GM23338 (cell line): ENCODE data around the gene KCNK3. TPM values are rescaled to one million over a fixed set of nuclear protein-coding genes. Genes with fewer than 3 reads are reported as not detected.

Experiments
- ATAC-seq: fragments of 200-7000 bp; cut with Tn5 transposase; 3 replicates; pipeline ENCODE4 v1.9.1; 2020
- DNase-seq: peaks from one replicate; pipeline ENCODE4 v3.0.0-alpha.2; 2015; ENCODE audit warnings: low spot score
- H2AFZ ChIP-seq: fragments of 200-600 bp; sonication (generic); 2 replicates; pipeline ENCODE4 v1.8.0; 2016; ENCODE audit warnings: antibody characterized with exemption, mild to moderate bottlenecking, moderate library complexity
- H3F3A ChIP-seq: fragments of 200-600 bp; sonication (generic); replicated peaks from 2 replicates; pipeline ENCODE4 v1.8.0; 2017; ENCODE audit warnings: antibody characterized with exemption, mixed run types, low read depth
- H3K27ac ChIP-seq: fragments of 200-600 bp; sonication (generic); 2 replicates; pipeline ENCODE4 v1.6.1; 2016; ENCODE audit warnings: low read depth
- H3K27me3 ChIP-seq: fragments of 200-600 bp; sonication (generic); 2 replicates; pipeline ENCODE4 v1.8.0; 2016; ENCODE audit warnings: mild to moderate bottlenecking, mixed run types, moderate library complexity; ENCODE audit not compliant: insufficient read depth
- H3K36me3 ChIP-seq: fragments of 200-600 bp; sonication (generic); 2 replicates; pipeline ENCODE4 v1.8.0; 2016; ENCODE audit warnings: mild to moderate bottlenecking; ENCODE audit not compliant: insufficient read depth
- H3K4me1 ChIP-seq: fragments of 200-600 bp; sonication (generic); 2 replicates; pipeline ENCODE4 v1.8.0; 2016; ENCODE audit warnings: mild to moderate bottlenecking, moderate library complexity; ENCODE audit not compliant: insufficient read depth
- H3K4me2 ChIP-seq: fragments of 200-600 bp; sonication (generic); 2 replicates; pipeline ENCODE4 v1.7.1; 2017; ENCODE audit warnings: mixed run types
- H3K4me3 ChIP-seq: fragments of 200-600 bp; sonication (generic); 2 replicates; pipeline ENCODE4 v1.6.1; 2016; ENCODE audit warnings: mixed run types
- H3K79me2 ChIP-seq: fragments of 200-600 bp; sonication (generic); replicated peaks from 2 replicates; pipeline ENCODE4 v1.8.0; 2017; ENCODE audit warnings: mild to moderate bottlenecking; ENCODE audit not compliant: insufficient read depth
- H3K9me2 ChIP-seq: fragments of 200-600 bp; sonication (generic); 2 replicates; pipeline ENCODE4 v1.8.0; 2017; ENCODE audit not compliant: insufficient read depth
- H4K20me1 ChIP-seq: fragments of 200-600 bp; sonication (generic); replicated peaks from 2 replicates; pipeline ENCODE4 v1.8.0; 2017; ENCODE audit warnings: mild to moderate bottlenecking; ENCODE audit not compliant: insufficient read depth
- H3K27ac Mint-ChIP-seq: 2 replicates; pipeline ENCODE4 v1.8.0; 2020; ENCODE audit warnings: inconsistent platforms, mild to moderate bottlenecking, moderate library complexity, mixed read lengths
- H3K27me3 Mint-ChIP-seq: 3 replicates; pipeline ENCODE4 v1.8.0; 2022; ENCODE audit warnings: low read depth, mild to moderate bottlenecking, moderate library complexity, mixed read lengths, inconsistent platforms; ENCODE audit not compliant: insufficient read depth, poor library complexity
- H3K36me3 Mint-ChIP-seq: 3 replicates; pipeline ENCODE4 v1.8.0; 2021; ENCODE audit warnings: low read depth, mild to moderate bottlenecking, inconsistent platforms, moderate library complexity, mixed read lengths
- H3K4me1 Mint-ChIP-seq: 3 replicates; pipeline ENCODE4 v1.8.0; 2020; ENCODE audit warnings: mild to moderate bottlenecking, inconsistent platforms, mixed read lengths
- H3K4me3 Mint-ChIP-seq: 3 replicates; pipeline ENCODE4 v1.8.0; 2021; ENCODE audit warnings: moderate library complexity, mild to moderate bottlenecking, inconsistent platforms, mixed read lengths
- H3K9me3 Mint-ChIP-seq: 3 replicates; pipeline ENCODE4 v1.8.0; 2020; ENCODE audit warnings: moderate library complexity, mild to moderate bottlenecking, inconsistent platforms, mixed read lengths
- ETS1 ChIP-seq: IDR thresholded peaks from 2 replicates; pipeline ENCODE4 v1.6.1; 2016; ENCODE audit warnings: antibody characterized with exemption
- EZH2phosphoT487 ChIP-seq: fragments of 200-600 bp; sonication (generic); IDR thresholded peaks from one replicate; pipeline ENCODE4 v1.8.1; 2018; ENCODE audit warnings: antibody characterized with exemption; ENCODE audit not compliant: unreplicated experiment
- NANOG ChIP-seq: IDR thresholded peaks from 2 replicates; pipeline ENCODE4 v1.6.1; 2016; ENCODE audit warnings: antibody characterized with exemption, borderline replicate concordance
- POLR2AphosphoS5 ChIP-seq: IDR thresholded peaks from 2 replicates; pipeline ENCODE4 v1.6.1; 2016; ENCODE audit warnings: antibody characterized with exemption, low read depth
- STAT1 ChIP-seq: IDR thresholded peaks from one replicate; pipeline ENCODE4 v1.6.1; 2016; ENCODE audit warnings: antibody characterized with exemption; ENCODE audit not compliant: unreplicated experiment
- ZNF114 ChIP-seq: fragments of 250-450 bp; sonication (Bioruptor Pico); IDR thresholded peaks from 2 replicates; pipeline ENCODE4 v1.5.0; 2020; ENCODE audit warnings: mild to moderate bottlenecking, moderate library complexity
- ZNF331 ChIP-seq: fragments of 250-450 bp; sonication (Bioruptor Pico); IDR thresholded peaks from 2 replicates; pipeline ENCODE4 v1.5.0; 2020; ENCODE audit warnings: low read depth, mild to moderate bottlenecking, moderate library complexity
- ZNF462 ChIP-seq: fragments of 250-450 bp; sonication (Bioruptor Pico); IDR thresholded peaks from 2 replicates; pipeline ENCODE4 v1.5.0; 2020; ENCODE audit warnings: mild to moderate bottlenecking, moderate library complexity
- polyA plus RNA-seq: library from polyadenylated mRNA; unstranded; fragments of >200 nt; fragmentation: Nextera tagmentation; extraction: Ambion mirVana; gene quantifications from 2 replicates; pipeline ENCODE4 v1.2.1, GENCODE V29; 2016
- total RNA-seq: library from RNA; depleted of rRNA; stranded (reverse); fragments of >200 nt; shearing (Covaris generic); gene quantifications from 2 replicates; pipeline ENCODE4 v1.2.3, GENCODE V29; 2014

Gene KCNK3
- total and polyA plus RNA-seq, 2 experiments from 2014 or later: not detected

GRCh38 chr2:26675651-26676255 is 16.8 kb upstream of the KCNK3 start (continued):
- TF ChIP-seq ZNF462 (CRISPR knock-in tag) (no peak), POLR2AphosphoS5 (no peak), ZNF114 (CRISPR knock-in tag) (no peak)

DNA sequence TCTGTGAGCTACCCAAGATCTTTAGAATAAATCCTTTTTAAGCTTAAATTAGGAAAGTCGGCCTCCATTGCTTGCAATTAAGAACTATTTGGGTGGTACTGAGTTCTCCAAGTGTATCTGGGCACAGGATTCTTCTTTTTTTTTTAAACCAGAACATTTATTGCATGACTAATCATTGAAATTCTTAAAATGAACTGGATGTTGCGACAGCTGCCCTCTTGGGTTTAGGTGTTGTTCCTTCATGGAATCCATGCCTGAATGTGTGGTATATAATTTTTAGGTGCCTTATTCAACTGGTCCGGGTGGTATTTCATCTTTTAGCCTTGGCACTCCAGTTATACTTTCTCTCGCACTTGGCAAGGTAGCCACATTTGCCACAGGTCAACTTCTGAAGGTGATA is 14.5 kb upstream of the KCNK3 start:
- Mint-ChIP-seq H3K9me3 (peaks cover 6% of the 10 kb centered on the region; the same call in 2 of the 3 replicates), H3K36me3 (peaks cover 4% of the 10 kb centered on the region; the same call in 1 of the 3 replicates), H3K27ac (no peak overlapping the region), H3K4me3 (no peak overlapping the region), H3K27me3 (peaks cover 15% of the 10 kb centered on the region), H3K4me1 (no peaks in the 10 kb centered on the region)
- Histone ChIP-seq H3K9me2 (no peaks in the 10 kb centered on the region; the same call in 1 of the 2 replicates), H3K27me3 (no peaks in the 10 kb centered on the region), H2AFZ (no peak overlapping the region), H3K4me2 (no peak overlapping the region), H3K4me3 (no peak overlapping the region), H3K36me3 (no peaks in the 10 kb centered on the region), H3K4me1 (no peaks in the 10 kb centered on the region), H3K27ac (no peak overlapping the region), H3F3A (no peaks in the 10 kb centered on the region), H3K79me2 (no peaks in the 10 kb centered on the region), H4K20me1 (no peaks in the 10 kb centered on the region)
- ATAC-seq (no peak), DNase-seq (no peak)
- TF ChIP-seq NANOG (no peak), EZH2phosphoT487 (no peak), STAT1 (no peak), ZNF331 (CRISPR knock-in tag) (no peak), ETS1 (no peak), ZNF462 (CRISPR knock-in tag) (no peak), ZNF114 (CRISPR knock-in tag) (no peak)
